HG03342 (cell line): ENCODE results near the gene ITGA8.

Experiments used
- ATAC-seq: cut with Tn5 transposase; IDR thresholded peaks from one replicate; pipeline ENCODE4 v1.9.1; 2021; ENCODE audit warnings: mild to moderate bottlenecking, moderate library complexity; ENCODE audit not compliant: unreplicated experiment

ITGA8 gene

DNA sequence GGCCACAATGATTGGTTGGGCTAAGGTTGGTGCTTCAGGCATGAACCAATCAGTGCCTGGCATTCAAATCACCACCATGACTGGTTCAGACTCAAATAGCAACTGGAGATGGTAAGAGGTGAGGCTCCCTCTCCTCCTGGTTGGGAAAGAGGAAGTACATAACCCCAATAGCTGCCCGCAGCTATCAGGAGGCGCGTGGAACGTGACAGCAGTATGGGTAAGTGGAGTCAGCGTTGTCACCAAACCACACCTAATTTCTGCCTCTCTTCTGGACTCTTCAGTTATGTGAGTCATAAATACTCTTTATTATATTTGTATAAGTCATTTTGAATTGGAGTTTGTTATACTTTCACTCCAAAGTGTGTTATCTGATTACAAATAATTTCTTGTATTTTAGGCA is 17.9 kb upstream of the ITGA8 start:
- no peak for ATAC-seq

DNA sequence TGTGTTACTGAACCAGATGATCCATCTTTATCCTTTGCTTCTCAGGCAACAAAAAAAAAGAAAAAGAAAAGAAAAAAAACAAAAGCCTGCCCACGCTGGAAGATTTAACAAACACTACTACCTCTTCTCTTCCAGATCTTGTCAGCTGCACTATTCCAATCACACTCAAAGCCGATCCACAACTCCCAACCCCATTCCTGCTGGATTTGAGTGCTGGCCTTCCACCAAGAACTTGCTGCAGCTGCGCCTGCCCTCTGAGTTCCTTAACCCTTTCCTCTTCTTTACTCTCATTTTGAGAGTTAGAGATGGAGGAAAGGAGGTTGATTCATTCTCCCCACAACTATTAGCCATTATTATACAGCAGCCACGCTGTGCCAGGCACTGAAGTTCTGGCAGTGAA is 16.0 kb upstream of the ITGA8 start:
- no peak for ATAC-seq

DNA sequence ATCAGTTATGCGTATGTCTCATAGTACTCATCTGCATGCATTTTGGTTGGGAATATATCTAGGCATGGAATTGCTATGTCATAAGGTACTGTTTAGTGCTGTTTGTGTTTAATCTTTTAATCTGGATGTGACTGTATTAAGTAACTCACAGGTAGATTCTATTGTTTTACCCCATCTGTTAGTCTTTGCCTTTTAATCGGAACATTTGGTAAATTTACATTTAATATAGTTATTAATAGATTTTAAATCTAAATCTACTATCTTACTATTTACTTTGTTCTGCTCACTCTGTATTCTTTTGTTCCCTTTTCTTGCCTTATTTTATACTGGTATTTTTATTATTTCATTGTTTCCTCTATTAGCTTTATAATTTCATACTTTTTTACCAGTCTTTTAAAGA is 10.6 kb upstream of the ITGA8 start:
- no peak for ATAC-seq

DNA sequence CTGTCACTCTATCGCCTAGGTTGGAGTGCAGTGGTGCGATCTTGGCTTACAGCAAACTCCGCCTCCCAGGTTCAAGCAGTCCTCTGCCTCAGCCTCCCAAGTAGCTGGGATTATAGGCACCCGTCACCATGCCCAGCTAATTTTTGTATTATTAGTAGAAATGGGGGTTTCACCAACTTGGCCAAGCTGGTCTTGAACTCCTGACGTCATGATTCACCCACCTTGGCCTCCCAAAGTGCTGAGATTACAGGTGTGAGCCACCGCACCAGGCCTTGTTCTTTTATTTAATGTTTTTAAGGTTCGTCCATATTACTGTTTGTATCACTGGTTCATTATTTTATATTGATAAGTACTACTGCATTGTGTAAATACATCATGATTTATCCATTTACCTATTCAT is 10.2 kb upstream of the ITGA8 start:
- ATAC-seq, result no peak

DNA sequence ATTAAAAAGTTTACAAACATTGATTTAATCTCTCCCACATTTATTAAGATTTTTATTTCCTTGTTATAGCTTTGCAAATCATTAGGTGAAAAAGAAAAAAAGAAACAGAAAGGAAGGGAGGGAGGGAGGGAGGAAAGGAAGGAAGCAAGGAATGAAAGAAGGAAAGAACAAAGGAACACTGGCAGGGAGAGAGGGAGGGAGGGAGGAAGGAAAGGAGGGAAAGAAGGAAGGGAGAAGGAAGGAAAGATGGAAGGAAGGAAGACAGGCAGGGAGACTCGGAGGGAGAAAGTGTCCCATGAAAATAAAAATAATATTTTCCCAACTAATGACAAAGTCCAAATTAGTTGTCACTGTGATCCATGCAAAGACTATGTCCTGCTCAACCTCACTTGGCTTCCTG is 6.3 kb upstream of the ITGA8 start:
- ATAC-seq, result no peak

DNA sequence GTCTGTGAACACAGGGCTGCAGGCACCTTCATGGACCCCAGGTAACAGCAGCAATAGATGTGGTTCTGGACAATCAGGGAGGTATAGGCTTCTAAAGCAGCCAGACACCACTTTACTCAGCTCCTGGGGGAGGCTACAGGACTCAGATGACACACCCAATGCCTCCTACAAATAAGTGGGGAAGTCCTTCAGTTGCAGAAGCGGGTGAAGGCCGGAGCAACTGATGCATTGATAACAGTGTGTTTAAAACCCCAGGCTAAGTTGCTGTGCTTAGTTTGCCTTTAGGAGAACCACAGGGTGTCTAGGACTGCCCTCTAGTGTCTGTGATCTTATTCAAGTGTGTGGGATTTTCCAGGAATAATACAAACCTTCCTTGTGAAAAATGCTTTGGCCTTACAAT is 5.9 kb upstream of the ITGA8 start:
- no peak for ATAC-seq

DNA sequence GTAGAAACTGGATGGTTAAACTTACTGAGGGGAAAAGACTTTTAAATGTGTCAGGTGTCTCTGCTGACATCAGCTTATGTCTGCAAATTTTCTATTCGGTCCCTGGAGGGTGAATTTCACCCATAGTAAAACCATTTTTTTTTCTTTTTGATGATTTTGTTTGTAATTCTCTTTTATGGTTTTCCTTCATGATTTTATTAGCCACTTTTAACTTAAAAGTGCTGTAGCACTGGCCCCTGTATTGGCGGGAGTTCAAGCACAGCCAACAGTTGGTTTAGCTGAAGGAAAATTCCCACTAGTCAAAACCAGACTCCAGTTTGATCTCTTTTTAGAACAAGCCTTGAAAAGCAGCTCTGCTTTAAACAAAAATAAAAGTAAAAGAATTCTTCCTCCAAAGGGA is 5.0 kb upstream of the ITGA8 start:
- ATAC-seq, result no peak

DNA sequence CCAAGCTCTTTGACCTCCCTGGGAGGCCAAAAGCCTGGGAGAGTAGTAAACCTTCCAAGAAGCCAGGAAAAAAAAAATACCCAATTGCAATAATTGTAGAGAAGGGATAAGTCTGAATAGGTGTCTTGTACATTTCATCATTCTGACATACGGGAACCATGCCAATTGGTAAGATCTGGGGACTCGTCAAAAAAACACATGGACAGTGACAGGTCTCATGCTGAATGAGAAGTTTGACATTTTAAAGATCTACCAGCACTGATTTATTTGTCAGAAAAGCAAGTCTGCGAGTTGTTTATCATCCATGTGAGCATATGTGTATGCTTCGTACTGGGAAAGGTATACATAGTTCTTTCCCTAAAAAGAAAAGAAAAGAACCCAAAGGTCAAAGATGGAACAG is 4.1 kb upstream of the ITGA8 start:
- ATAC-seq, result no peak

DNA sequence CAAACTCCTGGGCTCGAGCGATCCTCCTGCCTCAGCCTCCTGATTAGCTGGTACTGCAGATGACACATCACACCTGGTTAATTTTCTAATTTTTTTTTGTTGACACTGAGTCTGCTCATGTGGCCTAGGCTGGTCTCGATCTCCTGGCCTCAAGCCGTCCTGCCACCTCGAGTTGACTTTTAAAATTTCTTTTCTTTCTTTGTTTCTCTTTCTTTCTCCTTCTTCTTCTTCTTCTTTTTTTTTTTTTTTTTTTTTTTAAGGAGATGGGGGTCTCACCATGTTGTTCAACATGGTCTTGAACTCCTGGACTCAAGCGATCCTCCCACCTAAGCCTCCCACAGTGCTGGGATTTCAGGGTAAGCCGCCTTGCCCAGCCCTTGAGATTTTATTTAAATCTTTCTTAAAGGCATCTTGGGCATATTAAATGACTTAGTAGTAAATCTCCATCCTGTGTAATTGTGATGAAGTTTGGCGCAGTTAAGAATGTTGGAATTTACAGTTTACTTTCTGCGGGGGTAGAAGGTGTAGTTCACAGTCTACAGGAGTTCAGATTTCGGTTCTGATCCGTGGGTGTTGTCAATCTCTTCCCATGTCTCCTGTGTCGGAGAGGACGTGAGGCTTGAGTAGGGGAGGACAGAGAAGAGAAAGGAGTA is 1.0 kb upstream of the ITGA8 start:
- ATAC-seq, result no peak

DNA sequence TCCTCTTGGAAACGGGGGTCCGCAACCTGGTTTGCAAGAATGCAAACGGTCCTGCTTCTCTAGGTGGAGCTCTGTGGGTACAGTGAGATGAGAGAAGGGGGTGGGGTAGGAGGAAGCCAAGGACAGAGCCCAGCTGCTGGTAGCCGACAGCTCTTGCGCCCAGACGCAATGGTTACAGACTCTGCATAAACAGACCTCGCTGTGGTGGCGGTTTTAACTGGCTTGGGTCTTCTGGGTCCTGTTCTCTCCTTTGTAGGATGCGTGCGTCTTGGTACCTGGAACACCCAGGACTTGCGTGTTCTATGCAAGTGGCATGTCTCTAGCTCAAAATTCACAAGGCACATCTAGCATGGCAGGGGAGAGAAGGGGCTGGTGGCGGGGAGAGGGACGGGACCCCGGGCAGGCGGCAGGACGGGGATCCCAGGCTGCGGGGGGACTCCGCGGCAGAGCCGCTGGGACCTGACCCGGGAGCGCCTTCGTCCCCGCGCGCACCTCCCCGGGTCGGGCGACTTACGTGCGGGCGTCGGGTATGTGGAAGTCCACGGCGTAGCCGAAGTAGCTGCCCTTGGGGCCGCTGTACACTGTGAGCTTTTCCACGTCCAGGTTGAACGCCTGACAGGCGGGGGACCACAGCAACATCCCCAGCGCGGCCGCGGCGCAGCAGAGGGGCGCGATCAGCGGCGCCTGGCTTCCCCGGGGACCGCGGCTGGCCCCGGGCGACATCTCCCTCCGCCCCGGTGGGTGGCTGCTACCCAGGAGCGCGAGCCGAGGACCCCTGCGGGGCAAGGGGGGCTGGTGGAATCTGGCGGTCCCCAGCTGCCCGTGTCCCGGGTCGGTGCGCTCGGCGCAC is 448 bp downstream of the ITGA8 start:
- no peak for ATAC-seq

DNA sequence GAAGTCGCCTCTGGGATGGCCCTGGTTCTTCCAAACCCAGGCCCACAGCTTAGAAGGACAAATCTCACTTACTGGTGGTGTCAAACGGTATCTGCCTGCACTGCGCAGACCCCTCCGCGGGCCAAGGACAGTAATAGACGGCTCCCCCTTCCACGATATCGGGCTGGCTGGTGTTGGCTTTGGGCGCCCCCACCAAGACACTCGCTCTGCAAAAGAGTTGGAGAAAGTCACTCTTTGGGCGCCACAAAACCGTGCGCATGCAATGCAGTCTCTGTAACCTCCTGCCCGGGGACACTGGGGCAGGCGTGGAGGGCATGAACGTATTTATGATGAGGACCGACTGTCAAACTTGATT is 1.1 kb downstream of the ITGA8 start:
- no peak for ATAC-seq

DNA sequence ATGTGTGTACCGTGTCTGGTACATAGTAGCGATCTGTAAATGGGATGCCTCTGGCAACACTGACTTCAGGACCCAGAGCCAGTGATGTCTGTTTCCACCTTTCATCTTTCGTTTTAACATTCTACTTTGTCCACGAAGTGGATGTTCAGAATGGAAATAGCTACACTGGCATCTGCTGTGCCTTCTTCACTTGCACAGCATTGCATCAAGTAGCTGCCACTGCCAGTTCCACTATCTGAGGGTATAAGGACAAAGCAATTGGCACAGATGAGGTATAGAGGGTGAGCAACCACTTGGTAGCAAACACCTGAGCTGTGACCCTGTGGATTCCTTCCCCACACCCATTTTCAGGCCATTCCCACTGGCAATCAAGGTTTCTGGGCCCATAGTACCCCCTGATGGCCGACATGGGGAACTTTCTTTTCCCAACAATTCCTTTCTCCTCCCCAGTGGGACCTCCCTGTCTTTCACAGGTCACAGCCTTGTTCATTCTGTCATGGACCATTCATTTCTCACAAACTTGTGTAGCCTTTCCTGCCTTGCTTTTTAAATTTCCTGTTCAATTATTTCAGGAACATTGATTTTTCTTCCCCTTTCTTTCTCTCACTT is 4.0 kb downstream of the ITGA8 start:
- ATAC-seq, result no peak

DNA sequence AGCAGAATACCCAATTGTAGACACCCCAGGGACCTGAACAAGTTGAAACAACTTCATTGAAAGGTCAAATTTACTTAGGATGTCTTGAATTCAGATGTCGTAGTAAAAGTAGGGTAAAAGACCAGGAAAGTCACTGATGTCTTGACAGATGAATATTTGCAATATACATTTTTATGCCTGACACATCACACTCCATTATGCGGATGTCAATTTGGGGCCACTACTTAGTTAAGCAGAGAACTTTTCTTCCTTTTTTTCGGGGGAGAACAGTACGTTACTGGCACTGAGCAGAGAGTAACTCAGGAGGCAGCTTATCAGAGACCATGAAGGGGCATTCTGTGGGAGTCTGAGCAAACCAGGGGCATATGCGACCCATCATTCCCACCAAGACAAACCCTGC is 4.9 kb downstream of the ITGA8 start:
- ATAC-seq, result no peak

DNA sequence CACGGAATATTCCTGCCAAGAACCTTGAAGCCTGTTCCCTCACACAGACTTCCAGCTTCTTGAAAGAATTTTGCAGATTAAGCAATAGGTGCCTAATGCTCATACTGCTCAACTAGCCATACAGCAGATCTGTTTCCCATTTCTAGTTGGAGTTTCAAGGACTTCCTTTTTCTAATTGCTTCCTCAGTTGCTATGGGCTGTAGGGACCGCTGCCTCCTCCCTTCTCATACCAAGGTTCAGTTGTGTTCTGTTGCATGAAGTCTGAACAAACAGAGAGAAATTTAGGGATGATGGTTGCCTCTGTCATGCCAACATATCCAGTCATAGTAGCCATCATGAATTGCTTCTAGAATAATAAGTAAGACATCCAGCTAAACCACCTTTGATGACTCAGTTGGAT is 6.8 kb downstream of the ITGA8 start:
- ATAC-seq, result no peak

DNA sequence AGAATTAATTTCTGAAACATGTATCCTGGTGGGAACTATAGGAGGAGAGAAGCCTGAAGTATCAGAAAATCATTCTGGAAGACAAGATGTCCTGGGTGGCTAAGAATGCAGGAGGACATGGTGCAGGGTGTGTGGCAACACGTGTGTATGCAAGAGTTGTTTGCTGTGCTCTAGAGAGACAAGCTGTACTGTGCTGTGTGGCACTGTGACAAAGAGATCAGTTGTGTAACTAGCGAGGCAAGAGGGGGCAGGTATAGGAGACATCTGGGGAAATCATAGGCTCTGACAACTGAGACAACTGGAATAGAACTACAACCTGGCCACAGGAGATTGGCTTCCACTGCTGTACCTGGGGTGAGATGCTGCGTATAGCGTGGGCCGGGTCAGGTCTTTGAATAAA is 9.3 kb downstream of the ITGA8 start:
- ATAC-seq, result no peak

DNA sequence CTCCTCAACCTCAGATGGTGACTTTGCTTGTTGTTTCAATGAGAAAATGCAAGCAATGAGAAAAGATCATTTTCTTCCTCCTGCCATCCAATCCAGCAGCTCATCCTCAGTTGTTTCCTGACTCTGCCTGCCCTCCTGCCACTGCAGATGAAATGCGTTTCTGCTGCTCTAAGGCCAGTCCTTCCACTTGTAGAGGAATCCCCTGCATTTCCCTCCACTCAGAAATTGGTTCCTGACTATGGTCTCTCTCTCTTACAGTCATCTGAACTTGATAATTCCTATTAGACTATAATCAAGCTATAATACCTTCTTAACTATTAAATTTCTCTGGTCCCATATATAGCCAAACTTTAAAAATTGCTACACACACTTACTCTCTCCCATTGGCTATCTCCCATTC is 14.4 kb downstream of the ITGA8 start:
- ATAC-seq, result no peak

DNA sequence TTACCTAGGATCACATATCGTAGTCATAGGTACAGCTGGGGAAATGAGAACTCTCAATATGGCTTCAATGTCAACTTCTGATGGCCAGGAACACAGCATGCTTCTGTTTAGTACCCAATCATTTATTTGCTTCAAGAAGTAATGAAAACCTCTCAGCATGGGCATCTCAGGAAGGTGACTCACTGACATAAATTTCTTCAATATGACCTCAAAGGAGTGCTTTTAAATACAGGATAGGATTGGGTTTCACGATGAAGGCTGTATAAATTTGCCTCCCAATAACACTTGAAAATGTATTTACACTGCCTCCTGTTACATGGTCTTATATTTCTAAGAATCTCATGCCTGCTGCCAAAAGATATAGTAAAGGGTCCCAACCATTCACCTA is 15.1 kb downstream of the ITGA8 start:
- no peak for ATAC-seq

DNA sequence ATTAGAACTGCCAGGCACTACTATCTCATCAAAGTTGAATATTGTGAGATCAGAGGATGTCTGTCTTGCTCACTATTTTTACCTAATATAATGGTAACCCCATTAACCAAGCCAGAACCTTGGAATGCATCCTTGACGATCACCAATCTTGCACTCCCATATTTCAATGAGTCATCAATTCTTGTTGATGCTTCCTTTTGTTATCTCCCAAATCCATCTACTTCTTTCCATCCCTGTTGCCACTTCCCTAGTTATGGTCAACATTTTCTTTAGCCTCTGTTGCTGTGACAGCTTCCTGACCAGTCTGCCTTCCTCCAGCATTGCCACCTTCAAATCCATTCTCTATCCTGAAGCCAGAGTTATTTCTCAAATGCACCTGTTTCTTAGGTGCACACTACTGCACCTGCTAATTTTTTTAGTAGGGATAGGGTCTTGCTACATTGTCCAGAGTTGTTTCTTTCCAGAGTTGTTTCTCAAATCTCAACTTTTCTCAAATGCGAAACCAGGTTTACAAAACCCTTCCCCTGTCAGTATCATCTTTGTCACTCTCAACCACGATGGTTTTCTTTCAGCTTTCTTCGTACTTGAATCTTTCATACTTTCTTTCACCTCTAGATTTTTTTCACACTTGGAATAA is 15.7 kb downstream of the ITGA8 start:
- ATAC-seq, result no peak

DNA sequence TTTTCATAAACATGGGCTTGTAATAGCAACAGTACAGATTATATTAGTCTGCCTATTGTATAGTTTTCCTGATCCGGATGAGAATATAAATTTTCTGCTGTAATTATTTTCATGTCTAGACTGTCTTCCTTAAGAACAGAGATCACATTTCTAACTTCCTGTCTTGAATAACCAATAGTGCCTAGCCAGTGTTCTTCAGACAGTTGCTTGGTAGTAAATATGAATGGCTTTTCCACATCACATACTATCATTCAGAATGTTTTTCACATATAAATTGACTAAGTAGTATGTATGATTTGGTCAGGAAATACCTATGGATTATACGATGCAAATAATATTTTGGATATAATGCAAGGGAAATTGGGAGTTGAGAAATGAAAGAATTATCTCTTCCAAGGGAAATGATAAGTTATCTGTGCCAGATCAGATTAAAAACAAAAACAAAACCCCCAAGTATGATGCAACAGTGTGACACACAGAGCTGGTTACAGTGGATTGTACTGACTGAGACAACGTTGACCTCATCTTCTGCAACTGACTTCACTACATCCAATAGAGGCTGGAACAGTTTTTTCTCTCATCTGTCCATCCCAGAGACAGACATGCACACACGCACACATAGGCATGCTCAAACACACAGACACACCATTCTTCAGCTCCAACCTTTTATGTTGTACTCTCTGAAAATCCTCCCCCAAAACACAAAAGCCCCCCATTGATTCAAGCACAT is 16.4 kb downstream of the ITGA8 start:
- ATAC-seq, result no peak

DNA sequence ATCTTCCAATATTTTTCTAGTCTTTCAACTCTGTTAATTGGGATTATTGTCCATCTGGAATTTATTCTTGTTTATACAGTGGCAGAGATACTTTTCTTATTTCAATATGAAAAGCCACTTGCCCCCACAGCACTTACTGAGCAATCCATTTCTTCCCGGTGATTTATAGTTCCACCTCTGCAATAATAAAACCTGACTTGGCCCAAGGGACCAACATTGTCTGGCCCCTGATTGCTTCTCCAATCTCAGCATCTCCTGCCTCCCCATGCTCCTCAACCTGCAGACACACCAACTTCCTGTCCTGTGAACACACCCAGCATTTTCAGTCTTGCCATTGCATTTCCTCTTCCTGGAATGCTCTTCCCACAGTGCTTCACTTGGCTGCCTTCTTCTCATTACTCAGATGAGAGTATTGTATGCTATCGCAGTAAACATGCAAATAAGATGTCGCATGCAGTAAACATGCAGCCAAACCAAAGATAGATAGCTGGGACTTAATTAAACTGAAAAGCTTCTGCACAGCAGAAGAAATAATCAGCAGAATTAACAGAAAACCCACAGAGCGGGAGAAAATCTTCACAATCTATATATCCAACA is 19.5 kb downstream of the ITGA8 start:
- ATAC-seq, result no peak

DNA sequence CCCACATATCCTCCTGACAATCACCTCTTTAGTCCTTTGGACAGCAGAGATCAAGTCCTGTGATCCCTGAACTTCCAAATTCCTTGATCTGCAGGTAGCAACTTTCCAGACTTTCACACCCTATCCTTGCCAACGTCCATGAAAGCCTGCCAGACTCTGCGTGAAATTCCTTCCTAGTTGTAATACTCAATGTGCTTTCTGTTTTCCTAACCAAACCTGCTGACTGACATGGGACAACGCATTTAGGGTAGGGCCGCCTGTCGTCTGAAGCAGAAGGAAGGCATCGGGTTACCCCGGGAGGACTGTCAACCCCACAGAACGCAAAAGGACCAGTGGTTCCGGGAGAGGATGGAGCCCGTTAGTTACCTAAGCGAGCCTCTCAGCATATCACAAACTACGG is 23.9 kb downstream of the ITGA8 start:
- no peak for ATAC-seq
